HG03095 (cell line): ENCODE results near the gene WDPCP.
"Not testable (repeated sequence)": the region's sequence is repeated elsewhere in the genome, so short reads cannot be mapped to it uniquely, and the experiment has no call there.

ENCODE experiments used
- ATAC-seq: cut with Tn5 transposase; IDR thresholded peaks from one replicate; pipeline ENCODE4 v1.9.1; 2021; ENCODE audit warnings: moderate library complexity; ENCODE audit not compliant: unreplicated experiment

WDPCP gene

GRCh38 chr2:63469313-63469712 is 119.0 kb downstream of the WDPCP start:
- not testable (repeated sequence) for ATAC-seq

- ATAC-seq, result no peak
Observed at GRCh38 chr2:63465633-63466032, 122.6 kb downstream of the WDPCP start.

DNA sequence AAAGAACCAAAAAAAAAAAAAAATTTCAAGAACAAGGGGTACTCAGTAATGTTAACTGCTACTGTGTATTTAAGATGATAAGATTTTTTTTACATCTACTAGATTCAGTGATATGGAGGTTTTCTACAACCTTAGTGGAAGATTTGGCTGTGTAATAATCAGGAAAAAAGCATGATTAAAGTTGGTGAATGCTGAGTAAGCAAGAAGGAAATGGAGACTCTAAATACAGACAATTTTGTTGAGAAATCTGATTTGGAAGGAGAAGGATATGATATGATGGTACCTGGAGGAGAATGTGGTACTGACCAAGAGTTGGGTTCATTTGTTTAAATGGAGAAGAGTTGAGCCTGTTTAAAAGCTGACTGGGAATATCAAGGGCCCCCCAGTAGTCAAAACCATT is 125.1 kb downstream of the WDPCP start:
- ATAC-seq, result no peak

- no peak for ATAC-seq
Observed at GRCh38 chr2:63446658-63447057, 141.6 kb downstream of the WDPCP start.

GRCh38 chr2:63444565-63445288 is 143.6 kb downstream of the WDPCP start:
- no peak for ATAC-seq

GRCh38 chr2:63440612-63441011 is 147.7 kb downstream of the WDPCP start:
- no peak for ATAC-seq

- ATAC-seq, result no peak
Observed at GRCh38 chr2:63438181-63438580, 150.1 kb downstream of the WDPCP start.

- ATAC-seq, result no peak
Observed at GRCh38 chr2:63436488-63436887, 151.8 kb downstream of the WDPCP start.

GRCh38 chr2:63435070-63435469 is 153.2 kb downstream of the WDPCP start:
- no peak for ATAC-seq

- ATAC-seq, result no peak
Observed at GRCh38 chr2:63434024-63435001, 154.0 kb downstream of the WDPCP start.

GRCh38 chr2:63432373-63432772 is 155.9 kb downstream of the WDPCP start:
- ATAC-seq, result no peak

DNA sequence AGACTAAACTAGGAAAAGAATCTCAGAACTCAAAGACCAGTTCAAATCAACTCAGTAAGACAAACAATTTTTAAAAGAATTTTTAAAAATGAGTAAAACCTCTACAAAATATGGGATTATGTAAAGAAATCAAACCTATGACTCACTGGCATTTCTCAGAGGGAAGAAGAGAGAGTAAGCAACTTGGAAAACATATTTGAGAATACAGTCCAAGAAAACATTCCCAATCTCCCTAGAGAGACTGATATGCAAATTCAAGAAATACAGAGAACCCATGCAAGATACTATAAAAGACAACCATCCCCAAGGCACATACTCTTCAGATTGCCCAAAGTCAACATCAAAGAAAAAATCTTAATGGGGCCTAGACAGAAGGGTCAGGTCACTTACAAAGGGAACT is 162.7 kb downstream of the WDPCP start:
- no peak for ATAC-seq

- ATAC-seq, result no peak
Observed at GRCh38 chr2:63425079-63425416, 163.2 kb downstream of the WDPCP start.

- ATAC-seq, result peak; percentile 80
Observed at GRCh38 chr2:63424329-63425078, 163.8 kb downstream of the WDPCP start.

DNA sequence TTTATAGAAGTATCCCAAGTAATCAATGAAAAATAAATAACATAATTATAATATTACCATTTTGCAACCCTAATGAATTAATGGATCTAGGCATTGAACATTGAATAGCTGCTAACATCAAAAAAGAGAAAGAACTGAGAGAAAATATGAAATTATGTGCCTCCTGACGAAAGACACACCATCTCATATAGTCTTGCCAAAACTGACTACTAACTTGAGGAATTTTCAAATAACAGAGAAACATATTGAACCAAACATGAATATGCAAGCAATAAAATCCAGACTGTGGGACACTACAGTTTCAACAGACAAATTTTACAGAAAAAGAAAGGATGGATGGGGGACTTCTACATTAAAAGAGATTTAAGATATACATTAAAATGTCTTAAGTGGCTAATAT is 165.7 kb downstream of the WDPCP start:
- no peak for ATAC-seq

DNA sequence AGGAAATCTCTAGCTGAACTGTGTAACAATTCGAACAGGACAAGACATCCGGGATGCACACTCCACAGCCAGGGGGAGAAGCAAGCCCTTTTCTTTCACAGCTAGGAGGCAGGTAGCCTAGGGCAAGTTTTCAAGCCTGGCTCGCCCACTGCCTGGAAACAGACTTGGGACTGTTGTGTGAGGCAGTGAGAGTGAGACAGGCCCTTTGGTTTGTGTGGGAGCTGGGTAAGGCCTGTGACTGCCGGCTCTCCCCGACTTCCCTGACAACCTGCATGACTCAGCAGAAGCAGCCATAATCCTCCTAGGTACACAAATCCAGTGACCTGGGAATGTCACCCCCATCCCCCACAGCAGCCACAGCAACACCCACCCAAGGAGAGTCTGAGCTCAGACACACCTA is 179.7 kb downstream of the WDPCP start:
- ATAC-seq, result no peak

DNA sequence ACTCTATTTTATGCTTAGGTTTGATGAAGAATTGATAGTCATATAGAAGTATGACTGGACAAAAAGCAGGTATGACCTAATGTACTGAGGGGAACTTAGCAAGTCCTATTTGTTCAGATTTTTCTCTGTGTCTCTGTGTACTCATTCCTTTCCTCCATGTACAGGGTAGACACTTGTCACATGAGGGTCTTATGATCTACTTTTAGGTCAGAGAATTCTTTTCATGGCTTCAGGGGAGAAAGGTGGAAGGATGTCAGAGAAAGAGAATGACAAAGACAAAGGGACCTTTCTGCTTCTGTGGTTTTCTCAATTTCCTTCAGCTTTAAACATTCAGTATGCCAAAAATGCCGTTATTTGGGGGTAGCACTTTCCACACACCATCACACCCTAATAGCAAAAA is 181.6 kb downstream of the WDPCP start:
- ATAC-seq, result no peak

DNA sequence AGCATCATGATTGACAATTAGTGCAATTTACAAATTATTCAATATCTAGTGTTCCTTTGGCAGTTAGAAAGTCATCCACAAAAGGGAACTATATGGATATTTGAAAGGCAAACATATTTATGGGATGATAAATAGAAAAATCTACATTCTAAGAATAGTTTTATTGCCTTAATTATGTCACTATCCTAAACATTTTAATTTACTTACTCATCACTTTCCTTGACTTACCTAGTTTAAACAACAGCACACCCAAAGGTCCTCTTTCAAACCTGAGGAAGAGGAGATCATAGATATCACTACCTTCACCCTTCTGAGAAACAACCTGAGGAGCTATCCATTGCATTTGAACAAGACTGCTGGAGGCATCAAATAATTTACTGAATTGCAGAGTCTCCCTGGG is 184.5 kb downstream of the WDPCP start:
- no peak for ATAC-seq

DNA sequence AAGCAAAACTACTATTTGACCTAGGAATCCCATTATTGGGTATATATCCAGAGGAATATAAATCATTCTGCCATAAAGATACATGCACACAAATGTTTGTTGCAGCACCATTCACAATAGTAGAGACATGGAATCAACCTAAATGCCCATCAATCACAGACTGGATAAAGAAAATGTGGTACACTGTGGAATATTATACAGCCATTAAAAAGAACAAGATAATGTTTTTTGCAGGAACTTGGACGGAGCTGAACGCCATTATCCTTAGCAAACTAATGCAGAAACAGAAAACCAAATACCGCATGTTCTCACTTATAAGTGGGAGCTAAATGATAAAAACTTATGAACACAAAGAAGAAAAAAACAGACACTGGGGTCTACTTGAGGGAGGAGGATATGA is 185.4 kb downstream of the WDPCP start:
- ATAC-seq, result not testable (repeated sequence)

DNA sequence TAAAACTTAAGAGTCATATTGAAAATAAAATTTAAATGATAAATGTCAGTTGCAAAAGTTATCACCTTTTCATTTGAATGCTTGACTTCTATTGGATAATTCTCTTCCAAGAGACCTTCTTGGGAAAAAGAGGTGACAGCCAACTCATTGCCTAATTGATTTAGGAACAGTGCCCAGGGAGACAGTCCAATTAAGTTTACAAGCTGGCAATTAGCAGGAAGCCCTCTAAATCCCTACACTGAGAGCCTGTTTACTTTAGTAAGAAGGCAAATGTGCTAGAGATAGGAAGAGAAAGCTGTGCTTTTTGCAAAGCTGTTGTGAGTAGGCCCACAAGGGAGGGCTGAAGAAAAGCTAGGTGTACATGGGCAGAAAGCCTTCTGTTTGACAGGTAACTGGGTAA is 189.1 kb downstream of the WDPCP start:
- no peak for ATAC-seq

DNA sequence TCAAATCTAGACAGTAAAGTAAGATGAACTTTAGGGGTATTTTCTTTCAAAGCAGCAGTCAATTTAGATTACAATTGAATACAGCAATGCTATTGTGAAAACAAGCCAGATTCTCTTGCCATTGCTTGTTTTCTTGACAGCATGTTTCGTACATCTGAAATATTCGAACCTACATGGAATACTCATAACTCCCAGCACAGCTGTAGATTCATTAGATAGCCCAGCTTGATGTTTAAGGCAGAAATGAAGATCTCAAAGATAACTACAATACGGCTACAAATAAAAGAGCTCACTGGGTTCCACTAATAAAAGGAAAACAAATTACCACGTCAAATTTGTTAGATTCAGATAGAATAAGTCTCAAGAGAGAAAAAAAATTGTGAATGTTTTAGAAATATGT is 208.8 kb downstream of the WDPCP start:
- no peak for ATAC-seq
